Fibroblast of lung (primary cell): Measurements from ENCODE around the gene ZNF189. TPM values are rescaled to one million over a fixed set of nuclear protein-coding genes. Genes with fewer than 3 reads are reported as not detected.

Source experiments
- DNase-seq, 2 donors: peaks; one replicate each; pipeline versions ENCODE4 v3.0.0 to v3.0.0-alpha.2; 2010; ENCODE audit warnings: low read depth in 2 of 2
- H2AFZ ChIP-seq: 2 replicates; pipeline ENCODE4 v1.5.1; 2012; ENCODE audit warnings: low read length, control low read depth, inconsistent platforms
- H3K27ac ChIP-seq: 2 replicates; pipeline ENCODE4 v1.5.1; 2011; ENCODE audit warnings: low read length, control low read depth; ENCODE audit not compliant: insufficient read depth
- H3K27me3 ChIP-seq: 2 replicates; pipeline ENCODE4 v1.5.1; 2011; ENCODE audit warnings: mild to moderate bottlenecking, low read length; ENCODE audit not compliant: control insufficient read depth, insufficient read depth
- H3K36me3 ChIP-seq: 2 replicates; pipeline ENCODE4 v1.5.1; 2011; ENCODE audit warnings: low read length; ENCODE audit not compliant: control insufficient read depth, insufficient read depth
- H3K4me1 ChIP-seq: 2 replicates; pipeline ENCODE4 v1.5.1; 2011; ENCODE audit warnings: low read length; ENCODE audit not compliant: control insufficient read depth, insufficient read depth; ENCODE audit errors: extremely low read depth
- H3K4me2 ChIP-seq: 2 replicates; pipeline ENCODE4 v1.5.1; 2011; ENCODE audit warnings: low read length, control low read depth; ENCODE audit not compliant: insufficient read depth; ENCODE audit errors: extremely low read depth
- H3K4me3 ChIP-seq, 4 experiments: fragments of 200-600 bp in 1 of 4; sonication (generic) in 1 of 4; replicated peaks in 1 of 4; 2 replicates each; pipeline ENCODE4 v1.5.1; 2011 to 2016; ENCODE audit warnings: low read length in 4 of 4, low read depth in 3 of 4, mild to moderate bottlenecking in 3 of 4, control low read depth in 2 of 4, inconsistent platforms in 1 of 4, mixed read lengths in 1 of 4; ENCODE audit not compliant: insufficient read depth in 1 of 4; ENCODE audit errors: control extremely low read depth in 1 of 4
- H3K79me2 ChIP-seq: 2 replicates; pipeline ENCODE4 v1.5.1; 2012; ENCODE audit warnings: mild to moderate bottlenecking, low read length, inconsistent platforms; ENCODE audit not compliant: control insufficient read depth, insufficient read depth
- H3K9ac ChIP-seq: 2 replicates; pipeline ENCODE4 v1.5.1; 2011; ENCODE audit warnings: mild to moderate bottlenecking, low read length, control low read depth; ENCODE audit not compliant: insufficient read depth
- H3K9me3 ChIP-seq: 2 replicates; pipeline ENCODE4 v1.5.1; 2012; ENCODE audit warnings: low read depth, low read length; ENCODE audit not compliant: control insufficient read depth, insufficient read depth
- H4K20me1 ChIP-seq: 2 replicates; pipeline ENCODE4 v1.5.1; 2011; ENCODE audit warnings: low read length; ENCODE audit not compliant: control insufficient read depth, insufficient read depth; ENCODE audit errors: extremely low read depth
- CTCF ChIP-seq, 2 donors: IDR thresholded peaks in 1 of 2; conservative IDR thresholded peaks in 1 of 2; 1 replicate in 1 of 2; 2 replicates in 1 of 2; pipeline ENCODE4 v1.5.1; 2011 to 2012; ENCODE audit warnings: low read length in 2 of 2, control low read depth in 1 of 2, inconsistent platforms in 1 of 2, low read depth in 1 of 2, mild to moderate bottlenecking in 1 of 2
- EZH2 ChIP-seq: IDR thresholded peaks from 2 replicates; pipeline ENCODE4 v1.5.1; 2012; ENCODE audit warnings: low read length, control low read depth, mild to moderate bottlenecking; ENCODE audit errors: missing control alignments
- polyA plus RNA-seq, 2 donors: library from polyadenylated mRNA; depleted of rRNA in 1 of 2; stranded (reverse) in 1 of 2; unstranded in 1 of 2; fragments of >200 nt; gene quantifications; 2 replicates each; pipeline ENCODE4 v1.2.1, GENCODE V29; 2011 to 2012; ENCODE audit warnings: missing spikeins in 1 of 2
- total RNA-seq: library from RNA; depleted of rRNA; stranded (reverse); fragments of >200 nt; gene quantifications from 2 replicates; pipeline ENCODE4 v1.2.1, GENCODE V29; 2014

The ZNF189 gene
- total and polyA plus RNA-seq, 2 donors (not counting 1 experiment from before 2014, with no cell fraction given) = 8.7 to 21.8 TPM

GRCh38 chr9:101453776-101454570, 55.3 kb downstream of the ZNF189 start:
- Histone ChIP-seq H2AFZ (no peak overlapping the region), H3K36me3 (no peaks in the 10 kb centered on the region), H3K9me3 (no peaks in the 10 kb centered on the region), H3K4me2 (no peak overlapping the region), H3K79me2 (no peaks in the 10 kb centered on the region), H3K9ac (no peak overlapping the region), H4K20me1 (no peaks in the 10 kb centered on the region), H3K4me1 (no peaks in the 10 kb centered on the region), H3K4me3 (no peak overlapping the region), H3K27me3 (peaks cover 2% of the 10 kb centered on the region), H3K27ac (no peak overlapping the region)
- DNase-seq = no peak
- TF ChIP-seq EZH2 = no peak
- TF ChIP-seq CTCF (conservative IDR thresholded peaks at IDR 0.05 in 1 of 2, IDR thresholded peaks at IDR 0.05 in 1 of 2; ENCODE audit: low read depth in 1 of 2, low read length in 2 of 2) = no peak

- no peaks in the 10 kb centered on the region for H3K79me2 ChIP-seq
- H3K9me3 ChIP-seq = no peaks in the 10 kb centered on the region
- no peak overlapping the region for H3K4me3 ChIP-seq
- H3K4me2 ChIP-seq = no peak overlapping the region
- H3K9ac ChIP-seq = no peak overlapping the region
- H4K20me1 ChIP-seq = no peaks in the 10 kb centered on the region
- no peak overlapping the region for H3K27ac ChIP-seq
- no peak overlapping the region for H2AFZ ChIP-seq
- peaks cover 2% of the 10 kb centered on the region for H3K27me3 ChIP-seq
- DNase-seq = peak; percentile 7 to 54
- TF ChIP-seq EZH2 (no peak), CTCF (conservative IDR thresholded peaks at IDR 0.05 in 1 of 2, IDR thresholded peaks at IDR 0.05 in 1 of 2; ENCODE audit: low read depth in 1 of 2, low read length in 2 of 2) (no peak)
- H3K4me1 ChIP-seq = no peaks in the 10 kb centered on the region
- H3K36me3 ChIP-seq = no peaks in the 10 kb centered on the region
Observed at GRCh38 chr9:101455656-101456240, 57.1 kb downstream of the ZNF189 start.

- Histone ChIP-seq H3K79me2 (no peaks in the 10 kb centered on the region), H3K27me3 (no peaks in the 10 kb centered on the region)
- TF ChIP-seq EZH2 (no peak), CTCF (conservative IDR thresholded peaks at IDR 0.05 in 1 of 2, IDR thresholded peaks at IDR 0.05 in 1 of 2; ENCODE audit: low read depth in 1 of 2, low read length in 2 of 2) (no peak)
Observed at GRCh38 chr9:101457003-101457402, 58.4 kb downstream of the ZNF189 start.

More at GRCh38 chr9:101457003-101457402, 58.4 kb downstream of the ZNF189 start:
- H3K9ac ChIP-seq = no peak overlapping the region
- no peaks in the 10 kb centered on the region for H4K20me1 ChIP-seq
- DNase-seq = no peak
- no peak overlapping the region for H2AFZ ChIP-seq
- H3K4me1 ChIP-seq = no peaks in the 10 kb centered on the region
- no peaks in the 10 kb centered on the region for H3K36me3 ChIP-seq
- H3K4me3 ChIP-seq = no peak overlapping the region
- H3K4me2 ChIP-seq = no peak overlapping the region
- no peak overlapping the region for H3K27ac ChIP-seq
- no peaks in the 10 kb centered on the region for H3K9me3 ChIP-seq
